GM11168 (cell line): Measurements from ENCODE around the gene BRSK2.

Experiments used
- in situ Hi-C: fragments of 300-500 bp; cut with MboI; formaldehyde crosslinking; loops from one replicate; pipeline ENCODE4 v1.12.0; 2022; ENCODE audit warnings: low sequenced_read_pairs; ENCODE audit not compliant: unreplicated experiment

The BRSK2 gene

GRCh38 chr11:1504581-1505290 is 115.0 kb downstream of the BRSK2 start:
- in situ Hi-C loops = loop anchor here (25.0 kb wide), 1 partner anchor 292 kb away; the partner anchor contains the start of gene MUC5B

GRCh38 chr11:1505480-1505879 is 115.7 kb downstream of the BRSK2 start:
- in situ Hi-C loops = loop anchor here (25.0 kb wide), 1 partner anchor 293 kb away; the partner anchor contains the start of gene MUC5B

GRCh38 chr11:1506981-1507380 is 117.2 kb downstream of the BRSK2 start:
- in situ Hi-C loops = loop anchor here (25.0 kb wide), 1 partner anchor 295 kb away; the partner anchor contains the start of gene MUC5B

GRCh38 chr11:1507381-1508140 is 117.8 kb downstream of the BRSK2 start:
- in situ Hi-C loops = loop anchor here (25.0 kb wide), 1 partner anchor 295 kb away; the partner anchor contains the start of gene MUC5B

- in situ Hi-C loops = loop anchor here (25.0 kb wide), 1 partner anchor 296 kb away; the partner anchor contains the start of gene MUC5B
Measured at GRCh38 chr11:1508491-1508891, 118.8 kb downstream of the BRSK2 start.

GRCh38 chr11:1508986-1509385 is 119.3 kb downstream of the BRSK2 start:
- in situ Hi-C loops = loop anchor here (25.0 kb wide), 1 partner anchor 297 kb away; the partner anchor contains the start of gene MUC5B

- in situ Hi-C loops = loop anchor here (25.0 kb wide), 1 partner anchor 297 kb away; the partner anchor contains the start of gene MUC5B
Measured at GRCh38 chr11:1509626-1510255, 120.0 kb downstream of the BRSK2 start.

- in situ Hi-C loops = loop anchor here (25.0 kb wide), 1 partner anchor 298 kb away; the partner anchor contains the start of gene MUC5B
Measured at GRCh38 chr11:1510351-1510750, 120.6 kb downstream of the BRSK2 start.

- in situ Hi-C loops = loop anchor here (25.0 kb wide), 1 partner anchor 299 kb away; the partner anchor contains the start of gene MUC5B
Measured at GRCh38 chr11:1510928-1511327, 121.2 kb downstream of the BRSK2 start.

GRCh38 chr11:1511937-1512496 is 122.3 kb downstream of the BRSK2 start:
- in situ Hi-C loops = loop anchor here (25.0 kb wide), 1 partner anchor 300 kb away; the partner anchor contains the start of gene MUC5B
